Left ventricle myocardium inferior (tissue), 1 donor: ENCODE data around the gene SHC2. TPM values are rescaled to one million over a fixed set of nuclear protein-coding genes. Genes with fewer than 3 reads are reported as not detected.
"Not testable (repeated sequence)": the region's sequence is repeated elsewhere in the genome, so short reads cannot be mapped to it uniquely, and the experiment has no call there.

Experiments
- DNase-seq: peaks from one replicate; pipeline ENCODE4 v3.0.0-alpha.2; 2020
- H3K27ac ChIP-seq: fragments of 200-600 bp; replicated peaks from 2 replicates; pipeline ENCODE4 v1.8.0; 2021
- H3K27me3 ChIP-seq: fragments of 200-600 bp; 2 replicates; pipeline ENCODE4 v1.8.0; 2021; ENCODE audit warnings: low read depth
- H3K36me3 ChIP-seq: fragments of 200-600 bp; 2 replicates; pipeline ENCODE4 v1.8.0; 2021
- H3K4me1 ChIP-seq: fragments of 200-600 bp; 2 replicates; pipeline ENCODE4 v1.8.0; 2021
- H3K4me3 ChIP-seq: fragments of 200-600 bp; 2 replicates; pipeline ENCODE4 v1.8.0; 2021; ENCODE audit warnings: mild to moderate bottlenecking, moderate library complexity
- H3K9me3 ChIP-seq: fragments of 200-600 bp; replicated peaks from 2 replicates; pipeline ENCODE4 v1.8.0; 2021
- CTCF ChIP-seq: fragments of 200-600 bp; IDR thresholded peaks from 2 replicates; pipeline ENCODE4 v1.8.0; 2021; ENCODE audit warnings: antibody characterized with exemption, mild to moderate bottlenecking, borderline replicate concordance
- intact Hi-C: fragments of 100-400 bp; cut with micrococcal nuclease; formaldehyde crosslinking; loops from one replicate; pipeline ENCODE4 v1.11.0; 2022
- total RNA-seq: library from RNA; stranded (reverse); fragmentation: NEBNext Ultra II Directional; extraction: Animal tissue kit (Norgen Biotek cat#: 25700); gene quantifications from one replicate; pipeline ENCODE4 v1.2.1, GENCODE V29; 2021
- donor health status: DM: no; HTN: yes; CAD: no; lungs with severe emphysema.

The SHC2 gene
- total RNA-seq, 1 donor from 2014 or later = 11.3 TPM

DNA sequence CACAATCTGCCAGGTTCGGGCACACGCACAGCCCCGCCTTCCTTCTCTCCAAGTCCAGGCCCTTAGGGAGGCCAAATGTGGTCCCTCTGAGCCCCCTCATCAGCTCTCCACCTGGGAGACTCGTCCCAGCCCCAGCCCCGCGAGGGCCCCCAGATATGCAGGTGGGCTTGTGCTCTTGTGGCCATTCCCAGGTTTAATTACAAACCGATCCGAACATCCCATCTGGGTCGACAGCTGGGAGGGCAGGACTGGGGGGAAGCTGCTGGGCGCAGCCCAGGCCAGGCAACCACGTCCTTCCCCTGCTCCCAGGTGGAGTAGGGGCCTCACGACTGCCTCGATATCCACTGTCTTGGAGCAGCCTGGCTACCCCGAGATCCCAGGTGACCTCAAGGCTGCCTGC is 44.4 kb downstream of the SHC2 start:
- DNase-seq = peak; percentile 10
- intact Hi-C loops = no loop called here

GRCh38 chr19:415292-415691 is 45.5 kb downstream of the SHC2 start:
- Histone ChIP-seq H3K36me3 (peaks cover 5% of the 10 kb centered on the region), H3K9me3 (no peaks in the 10 kb centered on the region), H3K4me1 (peaks cover 21% of the 10 kb centered on the region), H3K27ac (no peak overlapping the region), H3K27me3 (peaks cover 28% of the 10 kb centered on the region), H3K4me3 (no peak overlapping the region)
- intact Hi-C loops = no loop called here
- TF ChIP-seq CTCF = no peak
- no peak for DNase-seq

More for the DNA sequence above, 44.4 kb downstream of the SHC2 start:
- peaks cover 24% of the 10 kb centered on the region for H3K4me1 ChIP-seq
- H3K4me3 ChIP-seq = no peak overlapping the region
- peaks cover 21% of the 10 kb centered on the region for H3K27me3 ChIP-seq
- H3K27ac ChIP-seq = no peak overlapping the region
- peaks cover 10% of the 10 kb centered on the region for H3K36me3 ChIP-seq
- no peak for TF ChIP-seq CTCF
- no peaks in the 10 kb centered on the region for H3K9me3 ChIP-seq

DNA sequence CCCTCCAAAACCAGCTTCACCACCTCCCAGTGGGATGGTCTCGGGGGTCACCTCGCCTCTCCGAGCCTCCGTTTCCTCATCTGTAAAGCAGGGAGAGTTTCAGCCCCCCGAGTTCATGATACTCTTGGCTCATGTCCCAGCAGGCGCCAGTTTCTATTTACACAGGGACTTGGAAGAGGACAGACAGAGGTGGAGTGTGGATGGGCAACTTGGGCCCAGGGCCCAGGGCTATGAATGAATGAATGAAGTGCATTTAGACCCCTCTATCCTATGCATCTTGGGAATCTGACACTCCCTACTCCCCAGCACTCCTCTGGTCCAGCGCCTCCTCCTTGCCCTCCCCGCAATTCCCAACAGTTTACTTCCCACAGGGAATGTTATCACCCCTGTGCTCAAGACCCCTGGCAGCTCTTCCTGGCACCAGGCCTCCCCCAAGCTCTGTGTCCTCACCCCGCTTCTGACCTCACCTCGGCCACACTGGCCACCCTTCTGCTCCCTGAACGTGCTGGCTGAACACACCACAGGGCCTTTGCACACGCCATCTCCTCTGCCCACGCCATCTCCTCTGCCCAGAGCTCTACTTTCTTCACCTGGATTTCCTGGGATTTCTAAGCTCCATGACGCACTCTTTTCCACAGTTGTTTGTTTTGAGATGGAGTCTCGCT is 46.9 kb downstream of the SHC2 start:
- no peak for TF ChIP-seq CTCF
- no peak overlapping the region for H3K4me3 ChIP-seq
- intact Hi-C loops = no loop called here
- peaks cover 5% of the 10 kb centered on the region for H3K36me3 ChIP-seq
- peaks cover 42% of the 10 kb centered on the region for H3K27me3 ChIP-seq
- H3K27ac ChIP-seq = no peak overlapping the region
- DNase-seq = no peak
- peaks cover 20% of the 10 kb centered on the region for H3K4me1 ChIP-seq
- no peaks in the 10 kb centered on the region for H3K9me3 ChIP-seq

GRCh38 chr19:412356-413355 is 48.2 kb downstream of the SHC2 start:
- no peak for DNase-seq
- Histone ChIP-seq H3K27ac (no peak overlapping the region), H3K27me3 (peaks cover 54% of the 10 kb centered on the region), H3K36me3 (peaks cover 5% of the 10 kb centered on the region), H3K4me3 (no peak overlapping the region), H3K9me3 (no peaks in the 10 kb centered on the region), H3K4me1 (peaks cover 32% of the 10 kb centered on the region)
- TF ChIP-seq CTCF = no peak
- intact Hi-C loops = no loop called here

- peaks cover 62% of the 10 kb centered on the region for H3K27me3 ChIP-seq
- H3K36me3 ChIP-seq = peaks cover 5% of the 10 kb centered on the region
- no peak for TF ChIP-seq CTCF
- no peaks in the 10 kb centered on the region for H3K9me3 ChIP-seq
- intact Hi-C loops = no loop called here
- no peak overlapping the region for H3K27ac ChIP-seq
- H3K4me1 ChIP-seq = peaks cover 32% of the 10 kb centered on the region
- no peak overlapping the region for H3K4me3 ChIP-seq
- DNase-seq = no peak
Observed at GRCh38 chr19:411723-412355, 49.0 kb downstream of the SHC2 start.

GRCh38 chr19:411121-411722 is 49.6 kb downstream of the SHC2 start:
- DNase-seq = not testable (repeated sequence)

More at GRCh38 chr19:411121-411722, 49.6 kb downstream of the SHC2 start:
- intact Hi-C loops, H3K4me3 ChIP-seq, H3K9me3 ChIP-seq, H3K27ac ChIP-seq, H3K36me3 ChIP-seq: not testable (repeated sequence)
- peaks cover 69% of the 10 kb centered on the region for H3K27me3 ChIP-seq
- H3K4me1 ChIP-seq = peaks cover 32% of the 10 kb centered on the region
